Measurements from ENCODE around the gene TRAM2. TPM values are rescaled to one million over a fixed set of nuclear protein-coding genes. Genes with fewer than 3 reads are reported as not detected.

TRAM2 gene
- total RNA-seq, 2 donors from 2014 or later, result 16.9 to 20.5 TPM

GRCh38 chr6:52538252-52538900 is 38.5 kb downstream of the TRAM2 start:
- Histone ChIP-seq H3K36me3 (ENCODE audit: control insufficient read depth, insufficient read depth, low read length) (peaks cover 6% of the 10 kb centered on the region), H3K9me3 (ENCODE audit: control insufficient read depth, low read length) (no peaks in the 10 kb centered on the region), H3K27me3 (ENCODE audit: control insufficient read depth, insufficient read depth, low read length, poor library complexity, severe bottlenecking) (no peaks in the 10 kb centered on the region), H3K4me1 (ENCODE audit: control insufficient read depth, insufficient read depth, low read length) (peaks cover 9% of the 10 kb centered on the region), H3K4me3 (ENCODE audit: low read length) (no peak overlapping the region), H3K9ac (ENCODE audit: extremely low read depth, low read length, poor library complexity, severe bottlenecking) (no peak overlapping the region), H3K27ac (ENCODE audit: low read depth, low read length) (no peak overlapping the region)
- peaks cover 17% of the 10 kb centered on the region for H3K36me3 Mint-ChIP-seq (ENCODE audit: low read depth)
- peaks cover 30% of the 10 kb centered on the region for H3K4me1 Mint-ChIP-seq
- H3K9me3 Mint-ChIP-seq, result no peaks in the 10 kb centered on the region
- H3K27me3 Mint-ChIP-seq (ENCODE audit: insufficient read depth), result no peaks in the 10 kb centered on the region
- no peak overlapping the region for H3K4me3 Mint-ChIP-seq
- DNase-seq, result no peak
- H3K27ac Mint-ChIP-seq, result no peak overlapping the region
- WGBS, 2 experiments (ENCODE audit: insufficient coverage in 1 of 2, insufficient read length in 1 of 2), result 90 to 98% methylated on average over 2 to 5 of the region's 5 CpGs
- TF ChIP-seq CTCF (conservative IDR thresholded peaks at IDR 0.05), result no peak

GRCh38 chr6:52537001-52537753 is 39.7 kb downstream of the TRAM2 start:
- Mint-ChIP-seq H3K9me3 (no peaks in the 10 kb centered on the region), H3K4me1 (peaks cover 25% of the 10 kb centered on the region)
- H3K27ac ChIP-seq (ENCODE audit: low read depth, low read length), result no peak overlapping the region

GRCh38 chr6:52536424-52536916 is 40.4 kb downstream of the TRAM2 start:
- Histone ChIP-seq H3K4me3 (ENCODE audit: low read length) (no peak overlapping the region), H3K4me1 (ENCODE audit: control insufficient read depth, insufficient read depth, low read length) (peaks cover 9% of the 10 kb centered on the region), H3K27me3 (ENCODE audit: control insufficient read depth, insufficient read depth, low read length, poor library complexity, severe bottlenecking) (no peaks in the 10 kb centered on the region), H3K27ac (ENCODE audit: low read depth, low read length) (no peak overlapping the region), H3K9me3 (ENCODE audit: control insufficient read depth, low read length) (no peaks in the 10 kb centered on the region), H3K9ac (ENCODE audit: extremely low read depth, low read length, poor library complexity, severe bottlenecking) (no peak overlapping the region), H3K36me3 (ENCODE audit: control insufficient read depth, insufficient read depth, low read length) (peaks cover 8% of the 10 kb centered on the region)
- peaks cover 20% of the 10 kb centered on the region for H3K4me1 Mint-ChIP-seq
- no peak overlapping the region for H3K27ac Mint-ChIP-seq
- H3K27me3 Mint-ChIP-seq (ENCODE audit: insufficient read depth), result no peaks in the 10 kb centered on the region
- H3K4me3 Mint-ChIP-seq, result no peak overlapping the region
- peaks cover 18% of the 10 kb centered on the region for H3K36me3 Mint-ChIP-seq (ENCODE audit: low read depth)
- no peaks in the 10 kb centered on the region for H3K9me3 Mint-ChIP-seq
- no peak for DNase-seq
- 94 to 98% methylated on average over 6 of the region's 6 CpGs for WGBS, 2 experiments (ENCODE audit: insufficient coverage in 1 of 2, insufficient read length in 1 of 2)
- TF ChIP-seq CTCF (conservative IDR thresholded peaks at IDR 0.05), result peak; percentile 16

More at GRCh38 chr6:52537001-52537753, 39.7 kb downstream of the TRAM2 start:
- TF ChIP-seq CTCF (conservative IDR thresholded peaks at IDR 0.05), result no peak
- no peaks in the 10 kb centered on the region for H3K27me3 Mint-ChIP-seq (ENCODE audit: insufficient read depth)
- peaks cover 9% of the 10 kb centered on the region for H3K4me1 ChIP-seq (ENCODE audit: control insufficient read depth, insufficient read depth, low read length)
- H3K4me3 Mint-ChIP-seq, result no peak overlapping the region
- WGBS, 2 experiments (ENCODE audit: insufficient coverage in 1 of 2, insufficient read length in 1 of 2), result 90 to 100% methylated on average over 7 to 8 of the region's 8 CpGs
- H3K9ac ChIP-seq (ENCODE audit: extremely low read depth, low read length, poor library complexity, severe bottlenecking), result no peak overlapping the region
- H3K27ac Mint-ChIP-seq, result peak overlapping the region; percentile 4
- peaks cover 18% of the 10 kb centered on the region for H3K36me3 Mint-ChIP-seq (ENCODE audit: low read depth)
- H3K27me3 ChIP-seq (ENCODE audit: control insufficient read depth, insufficient read depth, low read length, poor library complexity, severe bottlenecking), result no peaks in the 10 kb centered on the region
- H3K36me3 ChIP-seq (ENCODE audit: control insufficient read depth, insufficient read depth, low read length), result peaks cover 8% of the 10 kb centered on the region
- DNase-seq, result no peak
- no peak overlapping the region for H3K4me3 ChIP-seq (ENCODE audit: low read length)
- H3K9me3 ChIP-seq (ENCODE audit: control insufficient read depth, low read length), result no peaks in the 10 kb centered on the region
